ENCODE results near the gene REL.

The REL gene

DNA sequence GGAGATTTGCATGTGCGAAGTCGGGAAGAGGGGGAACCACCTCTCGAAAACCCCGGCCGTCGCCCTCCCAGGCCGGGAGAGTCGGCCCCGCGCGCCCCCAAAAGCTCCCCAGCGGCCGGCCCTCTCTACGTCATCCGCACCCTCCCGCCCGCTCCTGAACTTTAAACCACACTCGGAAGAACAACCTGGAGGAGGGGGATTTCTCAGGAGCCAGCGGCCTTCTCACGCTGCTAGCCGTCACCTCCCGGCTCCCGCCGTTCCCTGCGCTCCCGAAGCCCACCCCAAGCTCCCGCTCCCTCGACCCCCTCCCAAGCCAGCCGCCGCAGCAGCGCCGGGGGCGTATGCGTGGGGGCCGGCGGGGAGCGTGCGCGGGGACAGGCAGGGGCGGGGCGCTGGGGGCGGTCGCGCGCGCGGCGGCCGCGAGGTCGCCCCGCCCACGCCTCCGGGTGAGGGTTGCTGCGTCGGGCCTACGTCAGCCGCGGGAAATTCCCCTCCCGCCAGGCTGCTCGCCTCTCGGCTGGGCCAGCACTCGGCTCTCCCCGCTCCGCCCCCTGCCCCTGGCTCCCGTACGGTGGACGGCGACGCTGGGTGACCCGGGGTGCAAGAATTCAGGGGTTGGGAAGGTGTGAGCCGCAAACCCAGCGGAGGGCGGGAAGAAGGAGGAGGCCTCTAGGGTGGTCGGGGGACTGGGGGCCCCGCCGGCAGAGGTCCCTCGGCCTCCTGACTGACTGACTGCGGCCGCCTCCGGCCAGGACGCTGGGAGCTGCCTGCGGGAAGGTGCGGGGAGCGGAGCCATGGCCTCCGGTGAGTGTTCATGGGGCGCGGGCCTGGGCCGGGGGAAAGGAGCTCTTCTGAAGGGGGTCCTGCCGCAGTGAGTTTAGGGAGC lies at the start of gene REL:
Gene REL (plus strand): TSS at position 528 of the 886 bp plus-strand sequence. CDS start 267 bp downstream, at position 795.
- Histone ChIP-seq H3K4me3 (ENCODE audit: low read depth, low read length) (peak within 1 kb of the TSS; percentile 83), H3K27me3 (replicated peaks) (no peaks in the 10 kb centered on the region), H3K36me3 (replicated peaks) (no peaks in the 10 kb centered on the region), H3K27ac (peak within 1 kb of the TSS; percentile 96)
- peak; percentile 81 for DNase-seq
- TF ChIP-seq, protein P1, sequence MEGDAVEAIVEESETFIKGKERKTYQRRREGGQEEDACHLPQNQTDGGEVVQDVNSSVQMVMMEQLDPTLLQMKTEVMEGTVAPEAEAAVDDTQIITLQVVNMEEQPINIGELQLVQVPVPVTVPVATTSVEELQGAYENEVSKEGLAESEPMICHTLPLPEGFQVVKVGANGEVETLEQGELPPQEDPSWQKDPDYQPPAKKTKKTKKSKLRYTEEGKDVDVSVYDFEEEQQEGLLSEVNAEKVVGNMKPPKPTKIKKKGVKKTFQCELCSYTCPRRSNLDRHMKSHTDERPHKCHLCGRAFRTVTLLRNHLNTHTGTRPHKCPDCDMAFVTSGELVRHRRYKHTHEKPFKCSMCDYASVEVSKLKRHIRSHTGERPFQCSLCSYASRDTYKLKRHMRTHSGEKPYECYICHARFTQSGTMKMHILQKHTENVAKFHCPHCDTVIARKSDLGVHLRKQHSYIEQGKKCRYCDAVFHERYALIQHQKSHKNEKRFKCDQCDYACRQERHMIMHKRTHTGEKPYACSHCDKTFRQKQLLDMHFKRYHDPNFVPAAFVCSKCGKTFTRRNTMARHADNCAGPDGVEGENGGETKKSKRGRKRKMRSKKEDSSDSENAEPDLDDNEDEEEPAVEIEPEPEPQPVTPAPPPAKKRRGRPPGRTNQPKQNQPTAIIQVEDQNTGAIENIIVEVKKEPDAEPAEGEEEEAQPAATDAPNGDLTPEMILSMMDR (IDR thresholded peaks at IDR 0.05; ENCODE audit: low read depth, low read length, missing control alignments), result no peak
- in situ Hi-C loops (cut with HindIII; ENCODE audit: low pct_ligation_motif_present, low sequenced_read_pairs), result no loop called here

DNA sequence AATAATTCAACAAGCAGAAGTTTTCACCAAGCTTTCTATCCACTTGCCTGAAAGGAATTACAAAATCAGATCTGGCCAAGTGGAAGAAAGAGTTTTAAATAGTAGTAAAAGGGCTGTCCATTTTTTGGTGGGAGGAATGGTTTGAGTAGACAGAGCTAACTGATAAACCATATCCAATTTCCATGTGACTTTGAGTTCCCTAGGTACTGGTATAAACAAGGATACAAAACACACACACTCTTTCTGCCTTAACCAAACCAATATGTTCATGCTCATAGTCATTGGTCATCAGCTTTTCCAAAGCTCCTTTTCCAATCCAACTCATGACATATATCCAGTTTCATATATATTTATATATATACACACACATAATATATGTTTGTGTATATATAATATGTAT lies 49.5 kb upstream of the REL start:
- H3K27me3 ChIP-seq (replicated peaks), result no peaks in the 10 kb centered on the region
- no peaks in the 10 kb centered on the region for H3K36me3 ChIP-seq (replicated peaks)
- no peak overlapping the region for H3K27ac ChIP-seq
- no peak overlapping the region for H3K4me3 ChIP-seq (ENCODE audit: low read depth, low read length)
- TF ChIP-seq, protein P1 (IDR thresholded peaks at IDR 0.05; ENCODE audit: low read depth, low read length, missing control alignments), result no peak
- in situ Hi-C loops (cut with HindIII; ENCODE audit: low pct_ligation_motif_present, low sequenced_read_pairs), result no loop called here
- no peak for DNase-seq

DNA sequence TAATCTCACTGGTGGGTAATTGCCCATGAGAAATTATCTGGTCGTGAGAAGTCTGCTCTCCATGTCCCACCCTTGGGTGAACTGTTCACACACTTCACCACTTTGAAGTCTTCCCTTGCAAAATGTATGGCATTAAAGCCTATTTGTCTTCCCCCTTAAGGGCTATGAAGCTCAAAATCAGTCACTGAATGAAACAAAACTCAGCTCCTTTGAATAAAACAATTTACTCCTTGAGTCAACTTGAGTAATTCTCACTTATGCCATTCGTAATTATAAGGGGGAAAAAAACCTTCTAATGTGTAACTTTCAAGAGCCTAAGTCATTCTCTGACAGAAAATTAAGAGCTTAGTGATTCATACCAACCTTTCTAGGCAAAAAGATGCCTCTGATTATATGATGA lies 48.8 kb upstream of the REL start:
- DNase-seq, result no peak
- no peak overlapping the region for H3K27ac ChIP-seq
- no peak overlapping the region for H3K4me3 ChIP-seq (ENCODE audit: low read depth, low read length)
- no peaks in the 10 kb centered on the region for H3K36me3 ChIP-seq (replicated peaks)
- TF ChIP-seq, protein P1 (IDR thresholded peaks at IDR 0.05; ENCODE audit: low read depth, low read length, missing control alignments), result no peak
- no peaks in the 10 kb centered on the region for H3K27me3 ChIP-seq (replicated peaks)
- in situ Hi-C loops (cut with HindIII; ENCODE audit: low pct_ligation_motif_present, low sequenced_read_pairs), result no loop called here

DNA sequence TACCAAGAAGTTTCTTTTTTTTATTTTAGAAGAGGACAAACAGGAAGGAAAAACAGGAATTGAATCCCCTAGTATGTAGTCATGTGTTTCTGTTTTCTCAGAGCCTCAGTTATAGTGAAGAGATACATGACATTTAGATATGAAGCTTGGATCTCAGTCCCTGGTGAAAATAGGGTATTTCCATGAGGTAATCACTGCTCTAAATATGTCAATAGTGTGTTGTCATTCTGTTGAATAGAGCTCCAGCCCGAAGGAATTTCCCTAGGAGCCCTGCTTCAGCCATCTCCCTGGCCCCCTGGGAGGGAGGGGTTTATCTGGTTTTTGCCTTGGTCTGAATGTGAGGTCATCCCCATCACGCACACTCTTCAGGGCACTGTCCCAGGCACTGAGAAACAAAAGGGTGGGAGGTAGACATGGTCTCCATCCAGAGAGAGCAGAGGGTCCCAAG lies 47.1 kb upstream of the REL start:
- in situ Hi-C loops (cut with HindIII; ENCODE audit: low pct_ligation_motif_present, low sequenced_read_pairs), result no loop called here
- no peak for DNase-seq
- Histone ChIP-seq H3K27me3 (replicated peaks) (no peaks in the 10 kb centered on the region), H3K36me3 (replicated peaks) (no peaks in the 10 kb centered on the region), H3K27ac (no peak overlapping the region), H3K4me3 (ENCODE audit: low read depth, low read length) (no peak overlapping the region)
- TF ChIP-seq, protein P1 (IDR thresholded peaks at IDR 0.05; ENCODE audit: low read depth, low read length, missing control alignments), result no peak

DNA sequence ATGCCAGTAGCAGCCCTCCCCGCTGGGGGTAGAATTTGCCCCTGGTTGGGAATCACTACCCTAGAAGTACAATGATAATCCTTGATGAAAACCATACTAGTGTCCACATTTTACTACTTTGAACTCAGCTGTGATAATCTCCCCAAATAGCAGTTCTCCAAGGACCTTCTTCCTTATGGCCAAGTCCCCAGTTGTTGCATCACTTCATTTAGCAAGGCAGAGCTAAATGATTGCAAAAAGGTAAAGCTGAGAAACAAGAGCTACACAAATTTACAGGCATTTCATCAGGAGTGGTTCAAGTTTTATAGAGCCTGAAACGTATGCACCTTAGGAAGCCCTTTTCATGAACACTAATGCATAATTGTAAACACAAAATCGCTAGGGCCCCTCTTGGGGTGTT lies 44.9 kb upstream of the REL start:
- no peaks in the 10 kb centered on the region for H3K36me3 ChIP-seq (replicated peaks)
- in situ Hi-C loops (cut with HindIII; ENCODE audit: low pct_ligation_motif_present, low sequenced_read_pairs), result no loop called here
- H3K4me3 ChIP-seq (ENCODE audit: low read depth, low read length), result no peak overlapping the region
- no peaks in the 10 kb centered on the region for H3K27me3 ChIP-seq (replicated peaks)
- no peak overlapping the region for H3K27ac ChIP-seq
- TF ChIP-seq, protein P1 (IDR thresholded peaks at IDR 0.05; ENCODE audit: low read depth, low read length, missing control alignments), result no peak
- no peak for DNase-seq

Measured in brain microvascular endothelial cell (primary cell).